Measurements from ENCODE around the gene ZNF675.
"Not testable (repeated sequence)": the region's sequence is repeated elsewhere in the genome, so short reads cannot be mapped to it uniquely, and the experiment has no call there.

The ZNF675 gene

DNA sequence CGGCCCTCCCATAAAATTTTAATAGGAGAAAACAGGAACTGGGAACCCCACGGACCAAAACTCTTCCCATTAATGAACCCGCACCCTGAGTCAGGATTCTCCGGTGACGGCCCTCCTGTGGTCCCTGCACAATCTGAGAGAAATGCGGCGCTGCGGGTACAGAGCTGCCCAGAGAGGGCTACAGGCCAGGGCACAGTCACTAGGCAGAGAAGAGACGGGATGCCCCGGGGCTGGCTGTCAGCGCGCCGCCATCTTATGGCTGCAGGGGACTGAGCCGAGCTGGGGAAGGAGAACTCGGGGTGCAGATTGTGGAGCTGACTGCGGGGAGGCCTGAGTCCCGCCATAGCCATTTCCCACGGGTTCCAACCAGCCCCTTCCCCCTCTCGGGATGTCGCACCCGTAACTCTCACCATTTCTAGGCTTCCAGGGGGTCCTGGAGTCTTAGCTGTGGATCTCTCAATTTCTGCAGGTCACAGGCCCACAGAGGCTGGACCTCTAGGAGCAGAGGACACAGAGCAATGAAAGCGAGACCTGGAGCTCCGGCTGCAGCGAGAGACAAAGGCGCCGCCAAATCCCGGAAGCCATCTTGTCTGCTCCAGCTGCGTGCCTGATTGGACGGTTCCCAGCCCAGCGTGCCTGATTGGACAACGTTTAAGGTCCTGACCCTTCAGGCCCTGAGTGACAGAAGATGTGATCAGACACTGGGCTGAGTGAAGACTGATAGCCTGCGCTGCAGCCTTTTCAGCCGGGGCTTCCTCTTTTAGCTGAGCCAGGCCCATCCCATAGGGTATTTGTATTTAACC lies at the start of gene ZNF675:
ZNF675 (minus strand) TSS at position 592 of the 803 bp plus-strand sequence; CDS start at position 413, 179 bp downstream.
- DNase-seq = peak; percentile 88

DNA sequence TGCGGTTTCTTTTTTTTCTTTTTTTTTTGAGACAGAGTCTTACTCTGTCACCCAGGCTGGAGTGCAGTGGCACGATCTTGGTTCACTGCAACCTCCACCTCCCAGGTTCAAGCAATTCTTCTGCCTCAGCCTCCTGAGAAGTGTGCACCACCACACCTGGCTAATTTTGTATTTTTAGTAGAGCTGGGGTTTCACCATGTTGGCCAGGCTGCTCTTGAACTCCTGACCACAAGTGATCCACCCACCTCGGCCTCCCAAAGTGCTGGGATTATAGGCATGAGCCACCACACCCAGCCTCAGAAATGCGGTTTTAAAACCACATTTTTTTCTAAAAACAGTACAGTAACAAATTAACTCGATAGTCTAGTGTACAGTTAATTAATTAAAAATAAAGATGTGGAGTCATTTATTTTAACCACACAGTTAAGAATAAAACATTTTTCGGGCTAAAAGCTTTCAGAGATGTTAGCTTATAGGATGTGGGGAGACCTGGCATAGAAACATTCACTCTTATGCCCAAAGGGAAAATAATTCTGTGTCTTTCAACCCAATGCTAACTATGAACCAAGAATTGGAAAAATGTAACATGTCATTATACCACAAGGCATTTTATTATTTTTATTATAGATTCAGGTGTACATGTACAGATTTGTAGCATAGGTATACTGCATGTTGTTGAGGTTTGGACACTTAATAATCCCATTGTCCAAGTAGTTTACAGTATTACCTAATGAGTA lies 43.9 kb upstream of the ZNF675 start:
- DNase-seq = not testable (repeated sequence)

DNA sequence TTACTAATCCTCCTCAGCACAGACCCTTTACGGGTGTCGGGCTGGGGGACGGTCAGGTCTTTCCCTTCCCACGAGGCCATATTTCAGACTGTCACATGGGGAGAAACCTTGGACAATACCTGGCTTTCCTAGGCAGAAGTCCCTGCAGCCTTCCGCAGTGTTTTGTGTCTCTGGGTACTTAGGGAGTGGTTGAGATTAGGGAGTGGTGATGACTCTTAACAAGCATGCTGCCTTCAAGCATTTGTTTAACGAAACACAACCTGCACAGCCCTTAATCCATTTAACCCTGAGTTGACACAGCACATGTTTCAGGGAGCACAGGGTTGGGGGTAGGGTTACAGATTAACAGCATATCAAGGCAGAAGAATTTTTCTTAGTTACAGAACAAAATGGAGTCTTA lies 37.1 kb upstream of the ZNF675 start:
- DNase-seq = not testable (repeated sequence)

DNA sequence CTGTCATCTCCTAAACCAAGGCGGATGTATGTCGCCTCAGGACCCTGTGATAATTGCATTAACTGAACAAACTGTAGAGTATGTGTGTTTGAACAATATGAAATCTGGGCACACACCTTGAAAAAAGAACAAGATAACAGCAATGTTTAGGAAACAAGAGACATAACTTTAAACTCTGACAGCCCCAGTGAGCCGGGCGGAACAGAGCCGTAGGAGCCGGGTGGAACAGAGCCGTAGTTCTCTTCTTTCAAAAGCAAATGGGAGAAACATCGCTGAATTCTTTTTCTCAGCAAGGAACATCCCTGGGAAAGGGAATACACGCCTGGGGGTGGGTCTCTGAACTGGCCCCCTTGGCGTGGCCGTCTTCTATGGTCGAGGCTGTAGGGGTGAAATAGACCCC lies 31.8 kb upstream of the ZNF675 start:
- DNase-seq = no peak

DNA sequence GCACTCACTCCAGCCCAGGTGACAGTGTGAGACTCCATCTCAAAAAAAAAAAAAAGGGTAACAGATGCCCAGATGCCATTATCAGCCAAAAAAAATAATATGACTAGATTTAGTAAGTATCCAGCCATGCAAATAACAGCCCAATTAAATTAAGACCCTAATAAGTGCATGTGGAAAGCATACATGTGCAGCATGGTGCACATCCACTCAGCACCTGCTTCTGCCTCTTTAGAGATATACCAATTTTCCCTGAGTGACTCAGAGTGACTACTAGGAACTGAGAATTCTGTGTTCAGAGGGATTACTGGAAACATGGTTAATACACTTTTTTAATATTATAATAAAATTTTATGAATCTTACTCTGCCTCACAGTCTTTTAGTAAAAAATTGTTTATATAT lies 29.8 kb upstream of the ZNF675 start:
- DNase-seq = no peak

DNA sequence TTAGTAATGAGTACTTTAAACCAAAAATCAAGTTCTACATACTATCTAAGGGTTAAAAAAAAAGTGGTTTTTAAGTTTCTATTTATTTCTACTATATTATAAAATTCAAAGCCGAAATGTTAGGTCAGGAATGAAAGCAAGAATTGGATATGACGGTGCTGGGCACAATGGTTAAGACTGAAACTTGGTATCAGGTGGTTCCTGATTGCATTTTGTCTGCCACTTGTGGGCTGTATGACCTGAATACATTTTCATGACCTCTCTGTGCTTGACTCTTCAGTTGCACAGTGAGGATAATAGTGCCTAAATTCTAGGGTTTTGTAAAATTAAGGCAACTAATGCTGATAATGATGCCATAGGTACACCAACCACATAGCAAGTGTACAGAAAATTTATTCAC lies 22.3 kb upstream of the ZNF675 start:
- DNase-seq = no peak

DNA sequence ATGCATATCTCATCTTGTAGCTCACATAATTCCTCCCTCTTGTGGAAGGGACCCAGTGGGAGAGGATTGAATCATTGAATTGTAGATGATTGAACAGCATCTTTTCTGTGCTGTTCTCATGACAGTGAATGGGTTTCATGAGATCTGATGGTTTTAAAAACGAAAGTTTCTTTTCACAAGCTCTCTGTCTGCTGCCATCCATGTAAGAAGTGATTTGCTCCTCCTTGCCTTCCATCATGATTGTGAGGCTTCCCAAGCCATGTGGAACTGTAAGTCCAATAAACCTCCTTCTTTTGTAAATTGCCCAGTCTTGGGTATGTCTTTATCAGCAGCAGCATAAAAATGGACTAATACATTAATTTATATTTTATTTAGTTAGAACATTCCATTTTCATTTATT lies 19.6 kb upstream of the ZNF675 start:
- DNase-seq = no peak

DNA sequence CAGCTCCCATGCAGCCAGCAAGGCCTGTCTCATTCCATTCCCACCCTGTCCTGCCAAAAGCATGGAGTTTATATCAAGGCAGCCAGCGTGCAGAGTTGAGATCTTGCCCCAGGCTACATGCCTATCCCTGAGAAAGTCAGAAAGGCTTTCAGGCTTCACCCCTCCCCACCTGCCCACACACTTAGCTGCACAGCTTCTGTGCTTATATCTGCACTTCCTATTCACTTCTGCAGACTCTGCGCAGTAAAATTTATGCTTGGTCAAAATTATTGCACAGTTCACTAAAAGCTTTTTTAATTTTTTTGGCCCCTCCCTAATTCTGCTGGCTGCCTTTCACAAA lies 12.5 kb upstream of the ZNF675 start:
- DNase-seq = no peak

DNA sequence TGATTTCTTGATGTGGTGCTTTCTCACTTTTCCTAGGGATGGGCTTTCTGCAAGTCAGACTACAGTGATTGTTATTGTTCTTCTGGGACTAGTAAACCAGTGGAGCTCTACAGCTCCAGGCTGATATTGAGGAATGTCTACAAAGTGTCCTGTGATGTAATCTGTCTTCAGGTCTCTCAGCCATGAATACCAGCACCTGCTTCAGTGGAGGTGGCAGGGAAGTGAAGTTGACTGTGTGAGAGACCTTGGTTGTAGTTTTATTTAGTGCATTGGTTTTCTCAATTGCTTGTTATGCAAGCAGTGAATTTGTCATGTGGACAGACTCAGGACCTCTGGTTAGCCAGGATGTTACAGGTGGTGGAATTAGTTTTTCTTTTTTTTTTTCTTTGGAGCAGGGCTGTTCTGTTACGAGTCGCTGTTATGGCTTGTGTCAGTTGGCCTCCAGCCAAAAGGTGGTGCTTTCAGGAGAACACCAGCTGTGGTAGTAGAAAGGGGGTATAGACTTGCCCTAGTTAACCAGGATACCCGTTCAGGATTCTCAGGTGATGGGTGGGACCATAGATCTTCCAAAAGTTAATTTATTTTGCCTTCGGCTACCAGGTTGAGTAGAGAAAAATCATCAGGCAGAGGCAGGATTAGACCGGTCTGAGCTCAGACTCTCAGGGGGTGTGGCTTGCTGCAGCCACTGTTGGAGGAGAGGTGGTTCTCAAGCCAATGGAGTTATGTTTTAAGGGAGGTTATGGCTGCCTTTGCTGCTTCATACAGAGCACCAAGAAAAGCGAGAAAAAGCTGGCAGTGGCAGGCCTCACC lies 11.9 kb upstream of the ZNF675 start:
- DNase-seq = peak; percentile 36

DNA sequence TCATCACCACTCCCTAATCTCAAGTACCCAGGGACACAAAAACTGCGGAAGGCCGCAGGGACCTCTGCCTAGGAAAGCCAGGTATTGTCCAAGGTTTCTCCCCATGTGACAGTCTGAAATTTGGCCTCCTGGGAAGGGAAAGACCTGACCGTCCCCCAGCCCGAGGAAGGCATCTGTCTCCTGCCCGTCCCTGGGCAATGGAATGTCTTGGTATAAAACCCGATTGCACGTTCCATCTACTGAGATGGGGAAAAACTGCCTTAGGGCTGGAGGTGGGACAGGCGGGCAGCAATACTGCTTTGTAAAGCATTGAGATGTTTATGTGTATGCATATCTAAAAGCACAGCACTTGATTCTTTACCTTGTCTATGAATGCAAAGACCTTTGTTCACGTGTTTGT lies 5.9 kb upstream of the ZNF675 start:
- DNase-seq = not testable (repeated sequence)

DNA sequence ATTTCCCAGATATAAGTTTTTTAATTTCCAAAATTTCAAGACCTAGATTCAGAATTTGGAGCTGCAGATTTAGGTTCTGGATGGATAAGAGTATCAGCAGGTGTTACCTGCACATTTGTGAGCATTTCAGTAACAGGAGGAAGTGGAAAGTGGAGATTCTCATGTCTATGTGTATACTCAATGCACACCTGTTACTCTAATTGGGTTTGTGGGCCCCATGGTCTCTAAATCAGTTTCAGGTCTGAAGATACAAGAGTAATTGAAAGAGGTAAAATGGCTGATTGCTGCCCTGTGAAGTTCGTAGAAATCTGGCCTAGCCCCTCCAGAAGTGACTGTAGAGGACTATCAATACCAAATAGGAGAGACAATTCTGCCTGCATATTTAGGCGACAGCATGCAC lies 13.9 kb downstream of the ZNF675 start:
- no peak for DNase-seq

DNA sequence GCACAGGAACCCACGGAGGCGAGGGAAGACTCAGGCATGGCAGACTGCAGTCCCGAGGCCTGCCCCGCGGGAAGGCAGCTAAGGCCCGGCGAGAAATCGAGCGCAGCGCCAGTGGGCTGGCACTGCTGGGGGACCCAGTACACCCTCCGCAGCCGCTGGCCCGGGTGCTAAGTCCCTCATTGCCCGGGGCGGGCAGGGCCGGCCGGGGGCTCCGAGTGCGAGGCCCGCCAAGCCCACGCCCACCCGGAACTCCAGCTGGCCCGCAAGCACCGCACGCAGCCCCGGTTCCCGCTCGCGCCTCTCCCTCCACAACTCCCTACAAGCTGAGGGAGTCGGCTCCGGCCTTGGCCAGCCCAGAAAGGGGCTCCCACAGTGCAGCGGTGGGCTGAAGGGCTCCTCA lies 18.4 kb downstream of the ZNF675 start:
- not testable (repeated sequence) for DNase-seq

DNA sequence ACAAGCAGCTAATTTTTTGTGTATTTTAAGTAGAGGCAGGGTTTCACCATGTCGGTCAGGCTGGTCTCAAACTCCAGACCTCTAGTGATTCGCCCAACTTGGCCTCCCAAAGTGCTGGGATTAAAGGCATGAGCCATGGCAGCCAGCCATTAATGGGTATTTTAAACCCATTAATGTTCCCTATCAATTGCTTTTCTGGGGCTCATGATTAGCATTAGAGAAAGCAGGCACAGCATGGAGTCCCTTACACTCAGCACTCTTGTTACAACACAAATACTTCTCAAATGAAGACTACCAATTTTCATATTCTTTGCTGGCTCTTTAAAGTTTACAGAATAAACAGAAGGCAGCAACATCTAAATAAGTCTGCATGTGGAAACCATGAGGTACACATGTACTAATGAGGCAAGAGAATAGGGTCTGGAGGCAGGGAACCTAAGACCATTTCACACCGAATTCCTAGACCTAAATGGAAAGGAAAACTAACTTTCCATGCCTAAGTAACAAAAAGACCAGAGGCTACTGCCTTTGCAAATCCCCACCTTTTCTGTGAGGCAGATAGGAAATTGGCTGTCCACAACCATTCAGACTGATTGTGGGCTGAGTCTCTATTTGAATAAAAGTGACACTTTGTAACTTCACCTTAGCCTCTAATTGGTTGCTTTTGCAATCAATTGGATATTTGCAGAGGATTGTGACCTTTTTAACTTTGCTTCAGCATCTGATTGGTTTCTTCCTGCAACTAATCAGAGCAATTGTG lies 21.2 kb downstream of the ZNF675 start:
- no peak for DNase-seq

DNA sequence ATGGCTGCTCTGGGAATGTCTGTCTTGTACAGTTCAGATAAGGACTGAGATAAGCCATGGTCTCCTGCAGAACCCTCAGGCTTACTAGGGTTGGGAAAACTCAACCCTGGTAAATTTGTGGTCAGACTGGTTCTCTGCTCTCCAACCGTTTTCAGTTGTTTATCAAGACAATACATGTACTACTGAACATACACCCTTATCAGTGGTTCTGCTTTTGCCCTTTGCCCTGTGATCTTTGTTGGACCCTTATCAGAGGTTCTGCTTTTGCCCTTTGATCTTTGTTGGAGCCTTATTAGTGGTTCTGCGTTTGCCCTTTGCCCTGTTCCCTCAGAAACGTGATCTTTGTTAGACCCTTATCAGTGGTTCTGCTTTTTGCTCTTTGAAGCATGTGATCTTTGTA lies 37.2 kb downstream of the ZNF675 start:
- not testable (repeated sequence) for DNase-seq

Measured in COR-L47 (cell line).